Endothelial cell (in vitro differentiated cells): ENCODE measurements around the gene TBC1D16. TPM values are rescaled to one million over a fixed set of nuclear protein-coding genes. Genes with fewer than 3 reads are reported as not detected.
A peak's percentile ranks its signal among the peaks of the same experiment; 100 is the strongest.

Experiments
- DNase-seq: peaks from one replicate; pipeline ENCODE4 v3.0.0; 2021; ENCODE audit warnings: low spot score
- H3K27ac Mint-ChIP-seq: one replicate; pipeline ENCODE4 v1.8.0; 2021; ENCODE audit warnings: mixed read lengths, inconsistent platforms; ENCODE audit not compliant: unreplicated experiment
- H3K27me3 Mint-ChIP-seq: one replicate; pipeline ENCODE4 v1.8.0; 2021; ENCODE audit warnings: mild to moderate bottlenecking, moderate library complexity, mixed read lengths, inconsistent platforms; ENCODE audit not compliant: unreplicated experiment
- H3K36me3 Mint-ChIP-seq: one replicate; pipeline ENCODE4 v1.8.0; 2021; ENCODE audit warnings: mild to moderate bottlenecking, low read depth, mixed read lengths, inconsistent platforms; ENCODE audit not compliant: unreplicated experiment
- H3K4me1 Mint-ChIP-seq: one replicate; pipeline ENCODE4 v1.8.0; 2021; ENCODE audit warnings: mild to moderate bottlenecking, mixed read lengths, inconsistent platforms; ENCODE audit not compliant: unreplicated experiment
- H3K4me3 Mint-ChIP-seq: one replicate; pipeline ENCODE4 v1.8.0; 2021; ENCODE audit warnings: mild to moderate bottlenecking, mixed read lengths, inconsistent platforms; ENCODE audit not compliant: unreplicated experiment
- H3K9me3 Mint-ChIP-seq: one replicate; pipeline ENCODE4 v1.8.0; 2021; ENCODE audit warnings: mixed read lengths, inconsistent platforms; ENCODE audit not compliant: unreplicated experiment
- CTCF ChIP-seq: fragments of 200-600 bp; sonication (generic); IDR thresholded peaks from one replicate; pipeline ENCODE4 v1.5.0; 2021; ENCODE audit warnings: antibody characterized with exemption; ENCODE audit not compliant: unreplicated experiment
- total RNA-seq: library from RNA; stranded (reverse); fragmentation: NEBNext Ultra II Directional; extraction: Animal tissue kit (Norgen Biotek cat#: 25700); gene quantifications from one replicate; pipeline ENCODE4 v1.2.1, GENCODE V29; 2021; ENCODE audit not compliant: unreplicated experiment

The TBC1D16 gene
- total RNA-seq, 1 donor from 2014 or later: 126 TPM

GRCh38 chr17:79952265-79952877 is 83.3 kb downstream of the TBC1D16 start:
- no peak overlapping the region for H3K4me3 Mint-ChIP-seq
- H3K27me3 Mint-ChIP-seq: peaks cover 4% of the 10 kb centered on the region
- no peak for DNase-seq
- no peak for TF ChIP-seq CTCF
- peaks cover 11% of the 10 kb centered on the region for H3K4me1 Mint-ChIP-seq
- H3K27ac Mint-ChIP-seq: no peak overlapping the region
- H3K36me3 Mint-ChIP-seq: peaks cover 15% of the 10 kb centered on the region
- no peaks in the 10 kb centered on the region for H3K9me3 Mint-ChIP-seq

DNA sequence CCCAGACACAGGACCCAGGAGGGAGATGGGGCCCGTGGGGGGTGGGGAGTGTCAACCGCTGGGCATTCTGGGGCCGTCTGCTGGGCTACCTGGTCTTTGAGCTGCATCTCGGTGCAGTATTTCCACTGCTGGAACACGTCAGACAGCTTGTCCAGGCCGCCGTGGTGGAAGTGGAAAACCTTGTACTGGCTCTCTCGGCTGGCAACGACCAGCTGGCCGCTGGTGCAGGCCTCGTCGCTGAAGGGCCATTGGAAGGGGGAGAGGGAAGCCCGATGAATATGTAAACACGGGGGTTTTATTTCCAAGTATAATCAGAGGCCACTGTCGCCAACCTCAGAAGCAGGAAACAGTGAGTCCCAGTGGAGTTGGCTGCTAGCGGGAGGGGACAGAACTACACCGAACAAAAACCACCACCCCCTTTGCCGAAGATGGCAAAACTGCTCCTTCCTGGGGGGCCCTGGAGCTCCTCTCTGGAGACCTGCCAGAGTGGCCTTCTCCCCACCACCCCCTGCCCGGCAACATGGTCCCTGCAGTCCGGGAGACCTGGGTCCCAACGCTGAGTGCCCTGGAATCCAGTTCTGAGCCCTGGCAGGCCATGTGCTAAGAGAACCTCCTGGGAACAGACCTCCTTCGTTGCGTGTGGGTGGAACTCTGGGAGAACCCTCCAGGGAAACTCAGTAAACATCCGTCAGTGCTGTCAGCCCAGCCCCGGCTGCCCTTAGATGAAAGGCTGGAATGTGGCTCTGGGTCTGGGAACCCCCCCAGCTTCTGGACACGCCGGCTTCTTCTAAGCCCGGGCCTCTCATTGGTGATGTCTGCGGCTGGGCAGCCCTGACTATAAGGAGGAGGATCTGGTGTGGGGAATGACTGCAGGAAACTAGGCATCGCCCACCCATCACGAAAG is 84.1 kb downstream of the TBC1D16 start:
- Mint-ChIP-seq H3K9me3 (no peaks in the 10 kb centered on the region), H3K4me1 (peaks cover 11% of the 10 kb centered on the region), H3K27me3 (peaks cover 4% of the 10 kb centered on the region), H3K4me3 (no peak overlapping the region), H3K27ac (no peak overlapping the region), H3K36me3 (peaks cover 15% of the 10 kb centered on the region)
- no peak for DNase-seq
- no peak for TF ChIP-seq CTCF

GRCh38 chr17:79950751-79951150 is 84.9 kb downstream of the TBC1D16 start:
- no peaks in the 10 kb centered on the region for H3K9me3 Mint-ChIP-seq
- no peak for DNase-seq
- H3K4me3 Mint-ChIP-seq: peak overlapping the region; percentile 57
- peaks cover 11% of the 10 kb centered on the region for H3K4me1 Mint-ChIP-seq
- no peak for TF ChIP-seq CTCF
- peak overlapping the region; percentile 45 for H3K27ac Mint-ChIP-seq
- peaks cover 4% of the 10 kb centered on the region for H3K27me3 Mint-ChIP-seq
- peaks cover 19% of the 10 kb centered on the region for H3K36me3 Mint-ChIP-seq

GRCh38 chr17:79950306-79950705 is 85.4 kb downstream of the TBC1D16 start:
- Mint-ChIP-seq H3K27me3 (peaks cover 4% of the 10 kb centered on the region), H3K9me3 (no peaks in the 10 kb centered on the region), H3K4me1 (peaks cover 11% of the 10 kb centered on the region), H3K36me3 (peaks cover 19% of the 10 kb centered on the region), H3K4me3 (no peak overlapping the region), H3K27ac (no peak overlapping the region)
- TF ChIP-seq CTCF: no peak
- DNase-seq: no peak
